DND-41 (cell line): Measurements from ENCODE around the gene SORCS1.

Source experiments
- ATAC-seq: fragments of 200-7000 bp; cut with Tn5 transposase; 3 replicates; pipeline ENCODE4 v1.9.1; 2021; ENCODE audit warnings: low read depth; ENCODE audit not compliant: insufficient read depth
- DNase-seq: peaks from one replicate; pipeline ENCODE4 v3.0.0-alpha.2; 2020
- H2AFZ ChIP-seq: 2 replicates; pipeline ENCODE4 v1.6.0; 2012; ENCODE audit warnings: low read depth, low read length
- H3K27ac ChIP-seq: 2 replicates; pipeline ENCODE4 v1.5.1; 2012; ENCODE audit warnings: low read length, inconsistent platforms
- H3K27me3 ChIP-seq: fragments of 200-600 bp; sonication (generic); 2 replicates; pipeline ENCODE4 v1.6.0; 2012; ENCODE audit warnings: low read length, mild to moderate bottlenecking, inconsistent platforms; ENCODE audit not compliant: insufficient read depth, poor library complexity
- H3K36me3 ChIP-seq: 2 replicates; pipeline ENCODE4 v1.5.1; 2012; ENCODE audit warnings: low read length, inconsistent platforms; ENCODE audit not compliant: insufficient read depth
- H3K4me1 ChIP-seq: 2 replicates; pipeline ENCODE4 v1.5.1; 2012; ENCODE audit warnings: mild to moderate bottlenecking, low read length; ENCODE audit not compliant: insufficient read depth
- H3K4me2 ChIP-seq: 2 replicates; pipeline ENCODE4 v1.6.0; 2012; ENCODE audit warnings: mild to moderate bottlenecking, moderate library complexity, low read length, inconsistent platforms; ENCODE audit not compliant: insufficient read depth
- H3K4me3 ChIP-seq, 2 experiments: fragments of 200-600 bp in 1 of 2; shearing (Covaris generic) in 1 of 2; 2 replicates each; pipeline ENCODE4 v1.5.1; 2012 to 2016; ENCODE audit warnings: inconsistent platforms in 2 of 2, low read length in 2 of 2, mild to moderate bottlenecking in 2 of 2, low read depth in 1 of 2, moderate library complexity in 1 of 2
- H3K79me2 ChIP-seq: 2 replicates; pipeline ENCODE4 v1.6.0; 2012; ENCODE audit warnings: low read length, inconsistent platforms; ENCODE audit not compliant: insufficient read depth
- H3K9ac ChIP-seq: 2 replicates; pipeline ENCODE4 v1.6.0; 2012; ENCODE audit warnings: low read depth, mild to moderate bottlenecking, inconsistent platforms, low read length, moderate library complexity
- H3K9me3 ChIP-seq: 2 replicates; pipeline ENCODE4 v1.5.1; 2012; ENCODE audit warnings: low read length, moderate library complexity, mild to moderate bottlenecking, inconsistent platforms; ENCODE audit not compliant: insufficient read depth, severe bottlenecking
- H4K20me1 ChIP-seq: 2 replicates; pipeline ENCODE4 v1.6.0; 2012; ENCODE audit warnings: low read length; ENCODE audit not compliant: insufficient read depth
- EZH2 ChIP-seq: IDR thresholded peaks from 3 replicates; pipeline ENCODE4 v1.6.1; 2012; ENCODE audit warnings: borderline replicate concordance, low read depth, mild to moderate bottlenecking, moderate library complexity, low read length, inconsistent platforms; ENCODE audit not compliant: severe bottlenecking
- TF ChIP-seq, protein P1 (sequence below): IDR thresholded peaks from 2 replicates; pipeline ENCODE4 v1.5.1; 2012; ENCODE audit warnings: borderline replicate concordance, low read length, moderate library complexity, mild to moderate bottlenecking; ENCODE audit not compliant: poor library complexity, severe bottlenecking; ENCODE audit errors: extremely low read depth

Gene SORCS1

DNA sequence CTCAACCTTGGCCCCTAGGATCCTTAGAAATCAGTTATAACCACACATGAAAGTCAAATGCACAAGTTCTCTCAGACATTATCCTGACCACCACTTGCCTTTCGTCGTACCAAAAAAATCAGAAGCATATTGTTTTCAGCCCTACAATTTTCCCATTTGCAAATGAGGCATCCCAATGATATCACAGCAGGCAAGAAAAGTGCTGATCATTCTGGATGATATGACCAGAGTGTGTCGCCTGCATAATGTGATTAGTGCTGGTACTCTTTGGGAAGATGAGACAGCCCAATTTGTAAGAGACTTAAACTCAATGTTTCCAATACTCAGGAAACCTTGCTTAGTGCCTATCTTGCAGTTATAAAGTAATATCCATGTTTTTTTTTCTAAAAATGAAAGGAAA, 168.0 kb downstream of the SORCS1 start:
- DNase-seq = no peak
- no peak for TF ChIP-seq EZH2
- TF ChIP-seq, protein P1, sequence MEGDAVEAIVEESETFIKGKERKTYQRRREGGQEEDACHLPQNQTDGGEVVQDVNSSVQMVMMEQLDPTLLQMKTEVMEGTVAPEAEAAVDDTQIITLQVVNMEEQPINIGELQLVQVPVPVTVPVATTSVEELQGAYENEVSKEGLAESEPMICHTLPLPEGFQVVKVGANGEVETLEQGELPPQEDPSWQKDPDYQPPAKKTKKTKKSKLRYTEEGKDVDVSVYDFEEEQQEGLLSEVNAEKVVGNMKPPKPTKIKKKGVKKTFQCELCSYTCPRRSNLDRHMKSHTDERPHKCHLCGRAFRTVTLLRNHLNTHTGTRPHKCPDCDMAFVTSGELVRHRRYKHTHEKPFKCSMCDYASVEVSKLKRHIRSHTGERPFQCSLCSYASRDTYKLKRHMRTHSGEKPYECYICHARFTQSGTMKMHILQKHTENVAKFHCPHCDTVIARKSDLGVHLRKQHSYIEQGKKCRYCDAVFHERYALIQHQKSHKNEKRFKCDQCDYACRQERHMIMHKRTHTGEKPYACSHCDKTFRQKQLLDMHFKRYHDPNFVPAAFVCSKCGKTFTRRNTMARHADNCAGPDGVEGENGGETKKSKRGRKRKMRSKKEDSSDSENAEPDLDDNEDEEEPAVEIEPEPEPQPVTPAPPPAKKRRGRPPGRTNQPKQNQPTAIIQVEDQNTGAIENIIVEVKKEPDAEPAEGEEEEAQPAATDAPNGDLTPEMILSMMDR = no peak
- no peaks in the 10 kb centered on the region for H3K9me3 ChIP-seq

DNA sequence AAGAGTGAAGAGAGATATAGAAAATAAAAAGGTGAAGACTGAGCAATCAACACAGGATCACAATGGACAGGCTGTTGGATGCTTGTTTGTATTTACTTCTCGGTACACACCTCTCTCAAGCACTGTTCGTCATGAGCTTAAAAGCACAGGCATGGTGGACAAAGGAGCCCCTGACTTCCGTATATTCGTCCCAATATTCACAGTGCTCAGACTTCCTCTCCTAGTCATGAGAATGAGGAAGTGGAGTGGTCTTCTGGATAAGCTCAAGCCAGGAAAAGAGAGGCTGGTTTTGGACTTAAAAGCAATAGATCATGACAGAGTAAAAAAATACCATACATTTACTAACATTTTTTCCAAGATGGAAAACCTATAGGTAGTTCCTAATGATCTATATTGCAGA, 172.5 kb downstream of the SORCS1 start:
- Histone ChIP-seq H3K9ac (no peak overlapping the region), H3K4me3 (no peak overlapping the region), H3K4me2 (no peak overlapping the region), H3K4me1 (no peaks in the 10 kb centered on the region), H4K20me1 (no peaks in the 10 kb centered on the region), H3K27me3 (no peaks in the 10 kb centered on the region), H3K9me3 (no peaks in the 10 kb centered on the region), H3K36me3 (no peaks in the 10 kb centered on the region), H3K79me2 (no peaks in the 10 kb centered on the region), H2AFZ (no peak overlapping the region), H3K27ac (no peak overlapping the region)
- ATAC-seq (no peak), DNase-seq (no peak)
- no peak for TF ChIP-seq EZH2
- TF ChIP-seq, protein P1 = no peak

More for the DNA sequence above, 168.0 kb downstream of the SORCS1 start:
- no peak for ATAC-seq
- no peak overlapping the region for H3K4me3 ChIP-seq
- no peak overlapping the region for H3K27ac ChIP-seq
- H3K4me1 ChIP-seq = no peaks in the 10 kb centered on the region
- H4K20me1 ChIP-seq = no peaks in the 10 kb centered on the region
- H3K27me3 ChIP-seq = no peaks in the 10 kb centered on the region
- no peak overlapping the region for H3K9ac ChIP-seq
- no peaks in the 10 kb centered on the region for H3K36me3 ChIP-seq
- H3K79me2 ChIP-seq = no peaks in the 10 kb centered on the region
- no peak overlapping the region for H2AFZ ChIP-seq
- H3K4me2 ChIP-seq = no peak overlapping the region

DNA sequence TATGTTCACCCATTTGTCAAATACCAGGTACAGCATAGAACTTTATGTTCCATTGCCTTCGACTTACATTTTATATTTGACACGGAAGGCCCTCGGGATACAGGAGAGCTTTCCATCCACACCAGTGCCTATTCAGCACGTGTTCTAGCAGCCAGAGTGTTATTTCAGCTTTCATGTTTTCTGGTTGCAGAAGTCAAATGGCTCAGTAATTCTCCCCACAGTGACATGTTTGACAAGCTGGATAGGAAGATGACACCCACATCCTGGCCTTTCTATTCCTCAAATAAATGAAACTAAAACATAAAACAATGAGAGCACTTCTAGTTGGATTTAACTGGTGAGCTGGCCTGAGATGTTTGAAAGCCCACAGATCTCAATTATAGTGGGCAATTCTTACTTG, 173.4 kb downstream of the SORCS1 start:
- Histone ChIP-seq H3K4me1 (no peaks in the 10 kb centered on the region), H3K9ac (no peak overlapping the region), H3K9me3 (no peaks in the 10 kb centered on the region), H3K79me2 (no peaks in the 10 kb centered on the region), H3K27ac (no peak overlapping the region), H3K27me3 (no peaks in the 10 kb centered on the region), H3K36me3 (no peaks in the 10 kb centered on the region), H2AFZ (no peak overlapping the region), H3K4me3 (no peak overlapping the region), H4K20me1 (no peaks in the 10 kb centered on the region), H3K4me2 (no peak overlapping the region)
- ATAC-seq (no peak), DNase-seq (no peak)
- TF ChIP-seq, protein P1 = no peak
- TF ChIP-seq EZH2 = no peak

DNA sequence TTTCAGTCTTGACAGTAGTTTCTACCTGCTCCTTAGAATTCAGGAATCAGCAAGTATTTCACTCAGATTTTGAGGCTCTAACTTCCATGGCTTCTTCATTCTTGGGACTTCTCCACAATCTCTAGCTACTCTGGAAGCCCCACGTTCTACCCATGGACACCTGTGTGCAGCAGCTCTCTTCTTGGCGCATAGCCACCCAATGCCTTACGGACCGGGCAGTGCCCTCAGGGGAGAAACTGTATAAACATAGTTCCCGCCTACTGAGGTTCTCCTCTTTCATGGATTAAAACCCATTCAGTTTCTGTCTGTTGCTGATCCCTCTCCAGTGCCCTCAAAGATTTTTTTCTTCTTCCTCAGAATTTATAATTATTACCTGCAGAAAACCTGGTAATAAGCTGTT, 177.1 kb downstream of the SORCS1 start:
- ATAC-seq = no peak

More for the DNA sequence above, 177.1 kb downstream of the SORCS1 start:
- Histone ChIP-seq H3K9me3 (no peaks in the 10 kb centered on the region), H4K20me1 (no peaks in the 10 kb centered on the region), H3K4me1 (no peaks in the 10 kb centered on the region), H3K4me3 (no peak overlapping the region), H3K36me3 (no peaks in the 10 kb centered on the region), H3K27ac (no peak overlapping the region), H3K9ac (no peak overlapping the region), H3K79me2 (no peaks in the 10 kb centered on the region), H3K4me2 (no peak overlapping the region), H2AFZ (no peak overlapping the region), H3K27me3 (no peaks in the 10 kb centered on the region)
- TF ChIP-seq, protein P1 = no peak
- TF ChIP-seq EZH2 = no peak
- no peak for DNase-seq
